ENCODE data around the gene OTOP2.

Gene OTOP2, protein sequence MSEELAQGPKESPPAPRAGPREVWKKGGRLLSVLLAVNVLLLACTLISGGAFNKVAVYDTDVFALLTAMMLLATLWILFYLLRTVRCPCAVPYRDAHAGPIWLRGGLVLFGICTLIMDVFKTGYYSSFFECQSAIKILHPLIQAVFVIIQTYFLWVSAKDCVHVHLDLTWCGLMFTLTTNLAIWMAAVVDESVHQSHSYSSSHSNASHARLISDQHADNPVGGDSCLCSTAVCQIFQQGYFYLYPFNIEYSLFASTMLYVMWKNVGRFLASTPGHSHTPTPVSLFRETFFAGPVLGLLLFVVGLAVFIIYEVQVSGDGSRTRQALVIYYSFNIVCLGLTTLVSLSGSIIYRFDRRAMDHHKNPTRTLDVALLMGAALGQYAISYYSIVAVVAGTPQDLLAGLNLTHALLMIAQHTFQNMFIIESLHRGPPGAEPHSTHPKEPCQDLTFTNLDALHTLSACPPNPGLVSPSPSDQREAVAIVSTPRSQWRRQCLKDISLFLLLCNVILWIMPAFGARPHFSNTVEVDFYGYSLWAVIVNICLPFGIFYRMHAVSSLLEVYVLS

DNA sequence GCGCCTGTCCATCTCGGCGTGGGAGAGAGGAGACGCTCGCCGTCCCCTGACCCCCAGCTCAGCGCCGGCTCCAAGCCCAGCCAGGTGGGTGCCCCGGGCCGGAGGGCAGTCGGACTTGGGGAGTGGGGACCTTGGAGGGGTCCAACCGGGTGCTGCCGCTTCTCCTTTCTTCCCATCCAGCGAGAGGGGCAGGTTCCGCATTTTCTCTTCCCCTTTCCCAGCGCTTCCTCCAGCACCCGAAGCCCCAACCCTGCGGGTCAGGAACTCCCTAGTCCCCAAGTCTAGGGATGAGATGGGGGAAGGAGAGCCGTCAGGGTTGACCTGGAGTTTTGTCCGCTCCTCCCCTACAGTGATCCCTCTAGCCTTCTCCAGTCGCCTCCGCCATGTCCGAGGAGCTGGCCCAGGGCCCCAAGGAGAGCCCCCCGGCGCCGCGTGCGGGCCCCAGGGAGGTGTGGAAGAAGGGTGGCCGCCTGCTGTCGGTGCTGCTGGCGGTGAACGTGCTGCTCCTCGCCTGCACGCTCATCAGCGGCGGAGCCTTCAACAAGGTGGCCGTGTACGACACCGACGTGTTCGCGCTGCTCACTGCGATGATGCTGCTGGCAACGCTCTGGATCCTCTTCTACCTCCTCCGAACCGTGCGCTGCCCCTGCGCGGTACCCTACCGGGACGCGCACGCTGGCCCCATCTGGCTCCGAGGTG, at the start of gene OTOP2:
Gene OTOP2 (plus strand): TSS at position 24 of the 699 bp plus-strand sequence. CDS start 360 bp downstream, at position 384.
- no peak for DNase-seq

DNA sequence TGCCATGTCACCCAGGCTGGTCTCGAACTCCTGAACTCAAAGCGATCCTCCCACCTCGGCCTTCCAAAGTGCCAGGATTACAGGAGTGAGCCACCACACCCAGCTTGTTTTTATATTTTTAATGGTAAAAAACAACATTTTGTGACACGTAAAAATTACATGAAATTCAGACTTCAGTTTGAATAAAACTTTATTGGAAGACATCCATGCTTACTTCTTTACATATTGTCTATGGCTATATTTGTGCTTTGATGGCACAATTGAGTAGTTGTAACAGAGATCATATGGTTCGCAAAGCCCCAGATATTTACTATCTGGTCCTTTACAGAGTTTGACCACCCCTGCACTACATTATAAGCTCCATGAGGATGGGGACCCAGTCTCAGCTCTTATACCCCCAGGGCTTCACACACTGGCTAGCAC, 49.4 kb upstream of the OTOP2 start:
- DNase-seq = no peak

DNA sequence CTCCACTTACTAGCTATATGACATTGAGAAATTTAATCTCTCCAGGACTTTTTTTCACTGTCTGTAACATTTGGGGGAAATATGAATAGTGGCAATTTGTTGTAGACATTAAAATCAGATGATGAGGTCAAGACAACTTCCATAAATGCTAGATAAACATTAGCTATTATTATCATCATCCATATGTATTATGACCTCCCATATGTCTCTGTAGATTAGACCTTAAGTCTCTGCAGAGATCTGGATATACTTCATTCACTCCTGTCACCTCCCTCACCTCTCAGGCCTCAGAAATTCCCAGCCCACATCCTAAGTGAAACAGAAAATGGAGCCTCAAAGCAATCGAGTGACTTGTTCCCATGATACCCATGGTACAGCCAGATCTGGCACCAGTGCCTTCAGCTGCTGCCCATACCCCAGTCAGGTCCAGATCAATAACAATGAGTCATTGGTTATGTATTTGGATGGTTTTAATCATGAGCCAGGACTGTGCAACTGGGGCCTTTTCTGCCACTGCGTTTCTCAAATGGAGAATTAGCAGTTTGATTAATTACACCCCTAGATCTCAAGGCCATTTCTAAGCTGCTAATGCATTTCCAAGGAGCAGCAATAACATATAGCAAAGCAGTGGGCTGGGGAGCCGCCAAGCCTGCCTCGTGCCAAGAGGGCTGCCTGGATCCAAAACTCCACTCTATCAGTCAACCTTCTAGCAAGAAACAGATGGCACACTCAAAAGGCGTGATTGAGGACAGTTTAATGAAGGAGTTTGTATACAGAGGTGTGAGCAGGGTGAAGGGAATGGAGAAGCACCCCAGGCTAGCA, 48.7 kb upstream of the OTOP2 start:
- DNase-seq = no peak

DNA sequence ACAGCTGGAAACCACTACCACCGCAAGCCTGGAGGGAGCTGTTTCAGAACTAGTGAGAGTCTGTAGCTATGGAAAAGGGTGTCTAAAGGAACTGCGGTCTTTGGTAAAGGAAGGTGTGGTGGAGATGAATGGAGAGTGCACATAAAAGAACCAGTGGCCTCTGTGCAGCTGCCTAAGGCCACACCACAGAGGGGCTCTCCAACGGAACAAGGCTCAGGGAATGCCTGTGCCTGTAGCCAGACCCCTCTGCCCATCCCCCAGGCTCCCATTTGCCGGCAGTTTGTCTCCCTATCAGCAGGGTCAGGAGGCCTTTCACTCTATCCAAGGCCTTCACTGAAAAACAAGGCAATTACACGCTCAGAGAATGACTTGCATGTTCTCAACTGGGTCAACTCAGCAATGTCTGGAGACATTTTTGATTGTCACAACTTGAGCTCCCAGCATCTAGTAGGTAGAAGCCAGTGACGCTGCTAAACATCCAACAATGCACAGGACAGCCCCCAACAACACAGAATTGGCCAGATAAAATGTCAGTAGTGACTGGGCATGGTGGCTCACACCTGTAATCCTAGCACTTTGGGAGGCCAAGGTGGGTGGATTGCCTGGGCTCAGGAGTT, 48.0 kb upstream of the OTOP2 start:
- no peak for DNase-seq

DNA sequence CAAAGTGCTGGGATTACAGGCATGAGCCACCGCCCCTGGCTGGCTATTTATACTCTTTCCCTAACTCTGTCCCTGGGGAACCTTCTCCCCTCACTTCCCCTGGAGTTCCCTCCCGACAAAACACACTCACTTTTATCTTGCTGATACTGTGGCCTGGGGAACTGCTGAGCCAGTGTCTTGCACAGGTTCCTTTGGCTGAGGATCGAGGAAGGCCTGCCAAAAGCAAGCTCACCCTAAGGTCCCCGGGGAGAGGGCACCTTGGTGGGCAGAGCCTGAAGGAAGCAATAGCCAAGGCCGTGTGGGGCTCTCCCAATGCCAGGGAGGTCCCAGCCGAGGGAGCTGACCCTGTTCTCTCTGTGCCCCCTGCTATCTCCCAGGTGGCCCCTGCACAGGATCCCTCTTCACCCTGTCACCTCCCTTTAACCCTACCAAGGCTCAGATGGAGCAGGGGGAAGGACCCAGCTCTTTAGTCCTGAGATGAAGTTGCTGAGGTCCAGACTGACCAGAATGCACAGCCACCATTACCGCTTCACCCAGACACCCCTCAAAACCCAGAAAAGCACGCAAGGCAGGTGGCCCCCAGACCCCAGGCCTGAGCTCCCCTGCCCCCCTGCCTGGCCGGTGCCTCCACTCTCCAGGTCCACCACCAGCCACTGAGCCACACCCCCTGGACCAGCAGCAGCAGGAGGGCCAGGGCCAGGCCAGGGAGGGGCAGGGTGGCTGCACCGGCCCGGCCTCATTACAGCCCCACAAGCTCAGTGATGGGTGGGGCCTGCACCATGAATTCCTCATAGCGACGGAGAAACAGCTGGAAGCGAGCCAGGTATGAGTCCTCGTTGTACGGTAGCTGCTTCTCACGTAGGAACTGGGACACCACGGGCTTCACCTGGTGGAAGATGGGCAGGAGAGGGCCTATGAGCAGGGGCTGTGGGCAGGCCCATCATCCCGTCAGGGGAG, 46.2 kb upstream of the OTOP2 start:
- DNase-seq = no peak

DNA sequence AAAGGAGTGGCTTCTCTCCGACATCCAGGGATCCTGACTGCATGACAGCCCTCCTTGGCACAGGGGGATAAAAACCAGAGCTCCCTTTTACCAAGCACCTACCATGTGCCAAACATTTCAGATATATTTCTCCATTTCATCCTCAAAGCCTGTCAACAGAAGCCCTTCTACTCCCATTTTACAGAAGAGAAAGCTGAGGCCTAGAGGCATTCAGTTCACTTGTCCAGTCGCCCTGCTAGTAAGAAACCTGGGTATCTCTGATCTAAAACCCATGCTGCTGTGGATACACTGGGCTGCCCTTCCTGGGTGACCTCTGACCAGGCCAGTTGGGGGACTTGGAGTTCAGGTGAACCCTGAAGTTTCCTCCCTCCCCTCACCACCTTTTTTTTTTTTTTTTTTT, 45.4 kb upstream of the OTOP2 start:
- no peak for DNase-seq

DNA sequence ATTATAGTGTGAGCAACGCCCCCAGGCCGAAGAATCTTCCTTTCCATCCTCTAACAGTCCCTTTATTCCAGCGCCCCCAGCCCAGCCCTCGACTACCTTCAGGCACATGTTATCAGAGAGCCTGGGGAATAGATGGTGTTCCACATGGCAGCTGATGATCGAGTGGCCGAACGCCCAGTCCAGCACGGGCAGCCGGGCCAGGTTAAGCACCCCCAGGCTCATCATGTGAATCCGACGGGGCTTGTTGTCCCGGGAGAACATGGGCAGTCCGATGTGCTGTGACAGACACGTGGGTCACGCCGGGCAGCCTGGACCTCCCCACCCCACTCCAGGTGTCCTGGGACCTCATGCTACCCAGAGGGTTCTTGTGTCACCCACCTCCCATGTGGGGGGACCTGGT, 44.8 kb upstream of the OTOP2 start:
- DNase-seq = no peak

DNA sequence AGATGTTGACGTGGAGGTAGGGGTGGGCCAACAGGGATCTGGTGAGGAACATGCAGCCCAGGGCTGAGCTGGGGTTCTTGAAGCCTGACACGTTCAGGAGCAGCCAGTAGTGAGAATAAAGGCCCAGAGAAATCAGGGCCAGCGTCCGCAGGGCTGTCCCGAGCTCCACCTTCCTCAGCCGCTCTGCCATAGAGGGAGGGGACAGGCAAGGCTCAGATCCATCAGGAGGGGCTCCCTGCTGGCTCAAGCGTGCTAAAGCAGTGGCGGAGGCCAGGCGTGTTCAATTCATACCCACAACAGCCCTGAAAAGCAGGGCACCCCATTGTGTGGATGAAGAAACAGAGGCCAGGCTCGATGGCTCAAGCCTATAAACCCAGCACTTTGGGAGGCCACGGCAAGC, 43.0 kb upstream of the OTOP2 start:
- no peak for DNase-seq

DNA sequence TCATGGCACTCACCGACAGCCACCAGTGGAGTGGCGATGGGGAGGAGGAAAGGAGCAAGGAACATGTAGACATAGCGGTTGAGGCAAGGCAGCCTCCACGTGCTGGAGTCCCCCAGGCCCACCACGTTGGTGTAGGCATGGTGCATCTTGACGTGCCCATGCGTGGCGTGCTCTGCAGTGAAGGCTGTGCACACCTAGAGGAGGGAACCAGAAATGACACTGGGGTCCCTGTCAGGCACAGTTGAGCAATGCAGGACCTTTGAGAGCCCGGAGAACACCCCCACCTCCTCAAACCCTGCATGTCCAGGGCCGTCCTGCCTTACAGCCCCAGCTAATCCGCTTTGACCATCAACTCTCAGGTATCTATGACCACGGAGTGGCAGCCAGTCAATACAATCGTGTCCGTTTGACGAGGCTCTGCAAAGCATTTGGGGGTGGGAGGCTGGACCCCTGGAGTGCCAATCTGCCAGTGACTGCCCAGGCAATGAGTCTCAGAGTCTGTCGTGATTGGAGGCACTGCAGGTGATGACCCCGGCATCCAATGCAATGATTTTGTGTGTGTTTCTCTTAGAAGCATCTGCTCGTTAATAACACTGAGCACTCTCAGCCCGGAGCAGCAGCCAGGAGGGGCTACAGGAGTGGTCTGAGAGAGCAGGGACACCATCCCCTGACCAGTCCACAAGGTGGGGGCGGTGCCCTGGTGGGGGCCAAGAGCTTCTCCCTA, 41.4 kb upstream of the OTOP2 start:
- no peak for DNase-seq

DNA sequence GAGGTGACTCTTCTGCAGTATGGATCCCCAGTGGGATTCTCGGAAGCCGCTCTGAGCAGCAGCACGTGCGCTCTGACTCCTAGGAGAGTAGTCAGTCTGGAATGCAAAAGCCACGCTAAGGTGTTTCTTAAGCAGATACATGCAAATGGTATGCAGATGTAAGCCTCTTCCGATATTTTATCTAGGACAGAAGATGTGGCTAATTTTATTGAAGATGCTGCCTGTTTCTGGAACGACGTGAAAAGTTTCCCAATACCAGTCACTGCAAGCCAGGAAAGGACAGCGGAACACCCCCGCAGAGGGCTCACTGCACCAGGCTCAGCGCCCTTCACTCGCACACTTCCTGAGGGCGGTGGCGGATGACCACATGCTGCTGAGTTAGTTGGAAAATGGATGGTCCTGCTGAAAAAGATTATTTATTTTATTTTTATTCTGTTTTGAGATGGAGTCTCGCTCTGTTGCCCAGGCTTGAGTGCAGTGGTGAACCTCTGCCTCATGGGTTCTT, 40.8 kb upstream of the OTOP2 start:
- DNase-seq = no peak

DNA sequence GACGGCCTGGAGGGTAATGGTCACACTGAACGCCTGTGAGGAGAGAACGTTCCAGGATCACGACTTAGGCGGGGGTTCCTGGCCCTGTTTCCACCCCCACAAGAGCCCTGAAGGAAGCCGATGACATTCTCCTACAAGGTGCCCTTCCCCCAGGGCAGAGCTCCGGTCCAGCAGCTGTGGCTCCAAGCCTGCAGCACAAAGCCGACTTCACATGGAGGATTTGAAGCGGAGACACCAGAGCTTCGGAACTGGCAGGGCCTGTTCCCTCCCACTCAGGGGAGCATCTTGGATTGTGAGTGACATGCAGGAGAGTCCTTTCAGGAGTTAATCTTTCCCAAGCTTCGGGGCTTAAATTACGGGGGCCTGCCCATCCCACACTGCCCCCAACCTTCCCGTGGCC, 35.6 kb upstream of the OTOP2 start:
- DNase-seq = no peak

DNA sequence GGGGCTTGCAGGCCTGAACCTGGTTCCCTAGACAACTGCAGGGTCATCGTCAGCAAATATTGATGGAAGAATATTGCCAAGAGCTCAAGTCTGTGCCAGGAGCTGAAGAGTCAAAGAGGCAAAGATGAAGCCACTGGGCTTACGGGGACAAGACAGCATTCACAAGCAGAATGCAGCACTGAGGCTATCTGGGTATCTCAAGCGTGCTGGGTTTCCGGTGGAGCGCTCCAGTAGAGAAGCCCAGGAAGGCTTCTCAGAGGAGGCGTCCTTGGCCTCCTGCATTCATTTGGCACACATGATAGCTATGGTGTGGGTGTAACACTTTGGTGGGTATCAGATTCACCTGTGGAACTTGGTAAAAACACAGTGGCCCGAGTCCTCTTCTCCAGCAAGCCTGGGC, 33.5 kb upstream of the OTOP2 start:
- no peak for DNase-seq

DNA sequence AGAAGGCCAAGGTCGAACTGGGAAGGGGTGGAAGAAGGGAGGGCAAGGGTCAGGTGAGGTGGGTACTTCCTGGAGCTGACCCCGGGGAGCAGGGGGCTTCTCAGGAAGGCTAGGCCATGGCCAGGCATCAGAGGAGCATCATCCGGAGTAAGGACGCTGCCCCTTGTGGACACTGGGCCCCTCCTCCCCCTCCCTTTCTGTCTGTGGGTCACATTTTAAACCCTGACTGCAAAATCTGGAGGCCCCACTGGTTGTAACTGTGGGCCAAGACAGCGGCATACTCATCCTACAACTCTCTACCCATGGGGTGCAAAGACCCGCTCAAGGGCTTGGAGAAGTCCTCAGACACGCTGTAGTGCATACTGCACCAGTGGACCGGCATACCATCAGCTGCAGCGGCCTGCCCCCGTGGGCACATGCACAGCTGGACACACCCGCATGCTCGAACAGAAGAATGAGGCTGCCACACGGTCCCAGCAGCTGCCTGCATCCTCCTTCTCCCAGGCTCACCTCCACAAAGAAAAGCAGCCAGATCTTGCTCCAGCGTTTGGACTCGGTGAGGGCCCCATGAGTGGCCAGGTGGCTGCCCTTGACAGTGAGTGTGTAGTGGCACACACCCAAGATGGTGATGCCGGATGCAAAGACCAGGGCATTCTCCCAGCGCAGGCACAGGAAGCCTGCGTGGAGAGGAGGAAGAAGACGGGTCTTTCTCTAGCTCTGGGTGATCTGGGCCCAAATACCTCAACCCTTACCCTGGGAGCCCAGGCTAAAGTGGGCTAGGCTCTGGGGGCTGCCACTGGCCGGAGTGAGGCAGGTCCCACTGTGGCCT, 31.8 kb upstream of the OTOP2 start:
- no peak for DNase-seq

DNA sequence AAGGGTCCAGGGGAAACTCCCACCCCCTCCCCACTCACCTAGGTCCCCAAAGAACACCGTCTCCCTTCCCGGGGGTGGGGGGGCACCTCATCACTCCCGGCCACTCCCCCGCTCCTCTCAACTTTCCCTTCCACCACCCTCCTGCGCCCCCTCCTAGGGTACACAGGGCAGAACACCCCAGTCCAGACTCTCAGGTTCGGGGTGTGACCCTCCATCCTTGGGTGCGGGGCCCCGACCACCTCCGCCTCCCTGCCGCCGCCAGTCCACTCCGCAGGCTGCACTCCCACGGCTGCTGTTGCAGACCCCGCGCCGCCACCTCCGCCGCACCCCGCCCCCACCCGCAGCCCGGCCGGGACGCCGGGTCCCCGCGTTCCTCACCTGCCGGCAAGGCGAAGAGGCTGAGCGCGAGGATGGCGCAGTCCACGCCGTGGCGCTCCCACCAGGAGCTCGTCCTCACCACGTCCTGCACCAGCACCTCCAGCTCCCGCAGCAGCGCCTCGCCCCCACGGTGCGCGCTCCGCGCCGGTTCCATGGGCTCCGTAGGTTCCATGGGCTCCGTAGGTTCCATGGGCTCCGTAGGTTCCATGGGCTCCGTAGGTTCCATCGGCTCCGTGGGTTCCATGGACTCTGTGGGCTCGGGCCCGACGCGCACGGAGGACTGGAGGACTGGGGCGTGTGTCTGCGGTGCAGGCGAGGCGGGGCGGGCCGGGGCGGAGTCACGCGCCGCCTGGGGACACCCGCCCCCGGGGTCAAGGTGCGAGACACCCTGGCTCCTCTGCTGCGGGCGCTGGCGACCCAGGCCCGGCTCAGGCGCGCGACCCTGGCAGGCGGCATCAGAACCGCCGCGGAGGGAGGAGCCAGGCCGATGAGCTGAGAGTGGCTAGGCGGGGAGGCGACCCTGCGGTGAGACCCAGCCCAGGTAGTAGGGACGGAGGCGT, 30.8 kb upstream of the OTOP2 start, which contains the start of gene FADS6:
Gene FADS6 (minus strand): TSS at position 660 of the 938 bp plus-strand sequence. CDS start 38 bp downstream, at position 622.
- DNase-seq = no peak

DNA sequence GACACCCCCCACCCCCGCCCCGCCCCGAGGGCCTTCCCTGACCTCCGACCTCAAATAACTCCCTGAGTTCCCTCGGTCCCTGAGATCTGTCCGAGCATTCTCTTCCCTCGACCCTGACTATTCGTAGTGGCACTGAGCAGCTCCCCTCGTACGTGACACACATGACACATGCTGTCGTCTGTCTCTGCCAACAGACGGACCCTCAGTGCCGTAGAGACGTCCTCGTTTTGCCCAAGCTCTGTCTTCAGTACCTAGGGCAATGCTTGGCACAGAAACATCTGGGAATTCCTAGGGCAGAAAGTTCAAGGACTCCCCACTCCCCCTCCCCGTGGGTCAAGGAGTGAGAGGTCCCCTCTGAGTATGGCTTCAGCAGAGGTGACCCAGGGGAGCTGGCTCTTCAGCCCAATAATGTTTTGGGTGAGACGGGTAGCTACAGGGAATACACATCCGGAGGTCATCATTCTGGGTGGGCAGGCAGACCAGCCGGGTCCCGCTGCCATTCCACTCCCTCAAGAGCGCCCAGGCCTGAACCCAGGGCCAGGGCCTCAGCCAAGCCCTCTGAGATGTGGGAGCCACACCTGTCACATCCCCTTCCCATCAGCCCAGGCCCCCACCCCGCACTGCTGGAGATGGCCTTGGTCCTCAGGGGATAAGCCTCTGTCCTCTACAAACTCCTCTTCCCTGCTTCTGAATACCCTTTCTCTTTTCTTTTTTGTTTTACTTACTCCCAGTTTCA, 30.0 kb upstream of the OTOP2 start:
- DNase-seq = no peak

DNA sequence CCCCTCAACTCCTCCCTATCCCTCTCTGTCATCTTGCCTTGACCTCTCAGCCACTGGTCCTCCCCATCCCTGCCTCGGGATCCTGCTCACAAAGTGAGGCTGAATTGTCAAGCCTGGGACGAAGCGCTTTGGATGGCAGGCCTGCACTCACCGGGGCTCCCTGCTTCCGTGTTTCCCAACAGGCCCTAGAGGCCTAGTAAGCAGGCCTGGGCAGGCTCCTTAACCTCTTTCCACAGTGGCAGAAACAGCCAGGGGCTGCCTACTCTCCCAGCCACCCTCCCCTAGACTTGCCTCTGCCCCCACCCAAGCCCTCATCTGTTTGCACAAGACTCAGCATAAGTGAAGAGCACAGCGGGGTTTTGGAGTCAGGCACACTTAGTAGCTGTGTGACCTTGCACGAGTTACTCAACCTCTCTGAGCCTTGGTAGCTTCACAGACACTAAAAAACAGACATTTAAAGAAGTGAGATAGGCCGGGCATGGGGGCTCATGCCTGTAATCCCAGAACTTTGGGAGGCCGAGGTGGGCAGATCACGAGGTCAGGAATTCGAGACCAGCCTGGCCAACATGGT, 25.6 kb upstream of the OTOP2 start:
- no peak for DNase-seq

DNA sequence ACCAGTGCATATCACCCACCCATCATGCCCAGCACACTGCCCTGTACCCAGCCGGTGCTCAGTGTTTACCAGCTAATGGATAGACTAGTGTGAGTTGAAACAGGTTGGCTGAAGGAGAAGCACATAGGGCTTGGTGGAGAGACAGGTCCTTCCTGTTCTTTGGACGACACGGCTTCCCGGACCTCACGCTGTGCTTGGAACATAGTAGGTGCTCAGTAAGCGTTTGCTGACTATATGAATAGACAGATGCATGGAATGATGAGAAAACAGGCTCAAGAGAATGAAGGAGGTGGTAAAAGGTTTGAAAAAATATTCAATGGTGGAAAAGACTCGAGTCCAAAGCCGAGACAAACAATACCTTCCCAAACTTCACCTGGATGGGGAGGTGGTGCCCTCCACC, 23.9 kb upstream of the OTOP2 start:
- no peak for DNase-seq
